NT2/D1 (cell line): ENCODE data around the gene TRPC4.

Experiments
- DNase-seq: peaks from one replicate; pipeline ENCODE4 v3.0.0-alpha.2; 2011; ENCODE audit warnings: low read depth, low spot score
- H3K27me3 ChIP-seq: 2 replicates; pipeline ENCODE4 v1.6.0; 2011; ENCODE audit warnings: mild to moderate bottlenecking; ENCODE audit not compliant: insufficient read length, insufficient read depth
- H3K36me3 ChIP-seq: 2 replicates; pipeline ENCODE4 v1.6.1; 2011; ENCODE audit warnings: mild to moderate bottlenecking, low read length, mixed read lengths; ENCODE audit not compliant: insufficient read depth, insufficient read length
- H3K4me1 ChIP-seq: 2 replicates; pipeline ENCODE4 v1.5.1; 2011; ENCODE audit not compliant: insufficient read depth, insufficient read length
- H3K4me3 ChIP-seq: 2 replicates; pipeline ENCODE4 v1.5.1; 2011; ENCODE audit warnings: low read depth; ENCODE audit not compliant: insufficient read length
- H3K9ac ChIP-seq: 2 replicates; pipeline ENCODE4 v1.6.0; 2011; ENCODE audit warnings: low read depth; ENCODE audit not compliant: insufficient read length
- H3K9me3 ChIP-seq: 2 replicates; pipeline ENCODE4 v1.5.1; 2011; ENCODE audit warnings: mild to moderate bottlenecking, low read length; ENCODE audit not compliant: insufficient read depth
- SUZ12 ChIP-seq: IDR thresholded peaks from 2 replicates; pipeline ENCODE4 v1.6.1; 2011; ENCODE audit not compliant: insufficient read length, insufficient read depth; ENCODE audit errors: extremely low read depth
- YY1 ChIP-seq: IDR thresholded peaks from 2 replicates; pipeline ENCODE4 v1.6.1; 2011; ENCODE audit not compliant: insufficient read length, insufficient read depth
- ZNF274 ChIP-seq: IDR thresholded peaks from 2 replicates; pipeline ENCODE4 v1.6.1; 2011; ENCODE audit warnings: mild to moderate bottlenecking, low read depth, low read length

The TRPC4 gene

DNA sequence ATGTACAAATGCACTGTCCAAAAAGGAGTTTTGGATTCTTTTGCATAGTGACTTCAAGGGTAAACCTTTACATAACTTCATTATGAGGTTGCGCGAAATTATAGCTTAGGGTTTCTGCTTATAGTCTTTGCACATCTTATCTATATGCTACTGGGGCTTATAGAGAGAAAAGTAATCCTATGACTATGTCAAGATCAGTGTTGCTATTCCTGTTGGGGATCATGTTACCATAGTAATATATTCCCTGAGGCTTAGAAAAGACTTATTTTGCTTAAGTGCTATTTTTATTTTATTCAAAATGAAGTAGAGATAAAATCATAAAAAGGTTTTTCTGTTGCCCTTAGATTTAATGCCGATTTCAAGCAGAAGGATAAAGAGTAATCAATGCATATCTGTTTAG, 256.3 kb downstream of the TRPC4 start:
- no peak for DNase-seq
- TF ChIP-seq YY1 (no peak), ZNF274 (no peak), SUZ12 (no peak)
- H3K27me3 ChIP-seq, result no peaks in the 10 kb centered on the region
- H3K4me1 ChIP-seq, result no peaks in the 10 kb centered on the region
- no peaks in the 10 kb centered on the region for H3K36me3 ChIP-seq
- no peaks in the 10 kb centered on the region for H3K9me3 ChIP-seq
- no peak overlapping the region for H3K4me3 ChIP-seq
- no peak overlapping the region for H3K9ac ChIP-seq

DNA sequence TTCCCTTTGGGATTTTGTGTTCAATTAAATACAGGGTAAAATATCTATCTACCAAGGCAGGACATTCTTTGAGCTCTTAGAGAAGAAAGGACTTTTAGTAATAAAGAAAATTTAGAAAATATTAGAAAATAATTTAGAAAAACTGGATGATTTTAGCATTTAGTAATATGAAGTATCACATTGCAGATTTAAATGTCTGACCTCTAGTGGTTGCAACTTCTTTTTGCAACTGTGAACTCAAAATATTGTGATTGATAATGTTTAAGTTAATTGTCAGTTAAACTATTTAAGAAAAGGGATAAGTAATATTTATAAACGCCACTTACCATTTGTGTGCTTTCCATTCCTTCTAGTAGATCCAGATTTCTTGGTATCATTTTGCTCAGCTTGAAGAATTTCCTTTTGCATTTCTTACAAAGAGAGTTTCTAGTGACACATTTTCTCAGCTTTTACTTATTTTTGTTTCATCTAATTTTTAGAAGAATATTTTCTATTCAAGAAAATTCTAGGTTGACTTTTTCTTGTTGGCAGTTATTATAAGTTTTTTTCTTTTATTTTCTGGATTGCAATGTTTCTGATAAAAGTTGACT, 260.7 kb downstream of the TRPC4 start:
- no peaks in the 10 kb centered on the region for H3K9me3 ChIP-seq
- H3K9ac ChIP-seq, result no peak overlapping the region
- no peak for DNase-seq
- no peaks in the 10 kb centered on the region for H3K27me3 ChIP-seq
- no peaks in the 10 kb centered on the region for H3K36me3 ChIP-seq
- no peaks in the 10 kb centered on the region for H3K4me1 ChIP-seq
- no peak overlapping the region for H3K4me3 ChIP-seq
- TF ChIP-seq ZNF274 (no peak), SUZ12 (no peak), YY1 (no peak)

DNA sequence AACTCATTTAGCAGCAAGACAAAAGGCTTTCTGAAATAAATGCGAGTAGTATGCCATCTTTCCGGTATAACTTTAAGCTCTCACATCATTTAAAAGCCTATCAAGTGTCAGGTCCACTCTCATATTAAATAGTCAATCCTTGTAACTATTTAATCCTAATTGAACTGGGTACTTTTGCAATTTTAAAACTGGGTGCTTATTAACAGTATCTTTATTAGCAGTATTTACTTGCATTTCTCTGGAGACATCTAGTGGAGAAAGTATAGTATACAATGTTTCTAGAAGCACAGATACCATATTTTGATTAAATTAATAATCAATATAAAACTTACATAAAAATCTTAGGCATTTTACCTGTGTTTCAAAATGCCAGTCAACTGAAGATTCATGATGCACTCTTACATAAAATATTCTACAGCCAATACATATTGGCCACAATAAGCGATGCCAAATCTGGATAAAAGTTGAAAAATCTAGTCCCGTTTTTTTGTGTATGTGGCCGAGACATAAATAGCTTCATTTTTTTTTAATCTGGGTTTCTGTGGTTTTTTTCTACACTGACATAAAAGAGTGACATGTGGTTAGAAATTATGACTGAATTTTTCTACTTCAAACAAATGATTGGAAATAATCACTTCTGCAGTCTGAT, 266.7 kb downstream of the TRPC4 start:
- no peaks in the 10 kb centered on the region for H3K27me3 ChIP-seq
- H3K9ac ChIP-seq, result no peak overlapping the region
- H3K4me1 ChIP-seq, result no peaks in the 10 kb centered on the region
- H3K9me3 ChIP-seq, result no peaks in the 10 kb centered on the region
- H3K36me3 ChIP-seq, result no peaks in the 10 kb centered on the region
- no peak overlapping the region for H3K4me3 ChIP-seq
- no peak for TF ChIP-seq ZNF274
- no peak for TF ChIP-seq YY1
- no peak for TF ChIP-seq SUZ12
- no peak for DNase-seq

DNA sequence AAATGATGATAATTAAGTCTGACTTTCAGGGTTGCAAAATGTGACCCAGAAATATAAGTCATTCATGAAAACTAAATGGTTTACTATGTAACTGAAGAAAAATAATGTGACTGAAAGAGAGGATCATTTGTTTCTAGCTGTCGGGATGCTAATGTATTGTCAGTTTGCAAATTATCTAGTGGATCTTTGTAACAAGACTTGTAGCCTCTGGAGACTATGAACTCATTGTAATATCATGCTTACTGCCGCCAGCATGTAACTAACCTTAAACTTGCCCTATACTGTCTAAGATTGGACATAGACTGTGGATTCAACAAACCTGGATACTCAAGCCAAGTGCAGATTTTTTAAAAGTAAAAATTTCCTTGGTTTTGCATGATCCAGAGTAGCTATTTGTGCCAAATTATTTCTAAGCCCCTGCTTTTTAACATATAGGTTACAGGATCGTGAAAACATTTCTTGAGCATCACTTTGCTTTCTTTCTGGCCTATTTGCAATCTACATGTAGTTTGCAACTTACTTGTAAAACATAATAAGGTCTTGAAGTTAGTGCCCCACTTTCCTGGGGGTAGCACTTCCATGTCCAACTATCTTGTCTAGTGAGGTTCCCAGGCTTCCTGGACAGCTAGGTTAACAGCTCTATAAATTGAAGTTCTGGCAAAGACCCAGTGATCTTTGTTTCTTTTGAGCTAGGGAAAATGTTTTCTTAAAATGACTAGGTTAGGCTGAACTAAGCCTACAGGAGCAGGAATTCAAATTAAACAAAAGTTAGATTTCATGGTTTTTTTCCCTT, 267.7 kb downstream of the TRPC4 start:
- TF ChIP-seq ZNF274 (no peak), YY1 (no peak), SUZ12 (no peak)
- no peak for DNase-seq
- H3K4me1 ChIP-seq, result no peaks in the 10 kb centered on the region
- H3K36me3 ChIP-seq, result no peaks in the 10 kb centered on the region
- no peak overlapping the region for H3K9ac ChIP-seq
- no peaks in the 10 kb centered on the region for H3K9me3 ChIP-seq
- no peak overlapping the region for H3K4me3 ChIP-seq
- no peaks in the 10 kb centered on the region for H3K27me3 ChIP-seq

DNA sequence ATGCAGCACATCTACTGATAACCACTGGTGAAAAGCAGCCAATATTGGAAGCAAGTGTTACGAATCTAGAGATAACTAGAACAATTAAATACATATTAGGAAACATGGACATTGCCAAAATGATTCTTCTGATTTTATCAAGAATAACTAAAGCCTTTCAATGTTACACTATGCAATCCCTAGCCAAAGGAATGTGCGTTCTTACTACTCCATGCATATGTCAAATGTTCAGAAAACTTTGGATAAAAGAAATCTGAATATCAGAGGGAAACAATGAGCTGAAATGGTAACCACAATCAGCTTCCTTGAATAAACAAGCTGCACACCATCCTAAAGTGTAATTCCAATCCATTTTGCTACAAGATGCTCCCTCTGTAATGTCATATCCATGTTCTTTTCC, 270.1 kb downstream of the TRPC4 start:
- H3K9ac ChIP-seq, result no peak overlapping the region
- DNase-seq, result no peak
- H3K27me3 ChIP-seq, result no peaks in the 10 kb centered on the region
- H3K4me3 ChIP-seq, result no peak overlapping the region
- H3K4me1 ChIP-seq, result no peaks in the 10 kb centered on the region
- TF ChIP-seq SUZ12, result no peak
- TF ChIP-seq ZNF274, result no peak
- no peak for TF ChIP-seq YY1
- no peaks in the 10 kb centered on the region for H3K36me3 ChIP-seq
- no peaks in the 10 kb centered on the region for H3K9me3 ChIP-seq

DNA sequence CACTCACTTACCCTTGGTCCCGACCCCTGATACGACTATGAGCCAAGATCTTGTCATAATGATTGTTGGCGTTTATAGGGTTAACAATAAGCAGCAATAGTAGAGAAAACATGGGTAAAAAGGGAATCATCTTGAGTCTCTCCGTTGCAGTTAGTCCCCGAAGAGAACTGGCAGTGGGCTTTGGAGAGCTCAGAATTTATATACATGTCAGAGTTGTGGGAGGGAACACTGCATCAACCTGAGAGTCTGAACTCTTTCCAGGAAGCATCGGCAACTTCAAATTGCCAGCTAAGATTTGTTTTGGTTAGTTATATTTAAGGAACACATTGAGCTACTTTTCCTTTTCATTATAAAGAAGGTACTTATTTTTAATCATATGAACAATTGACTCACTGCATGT, 271.0 kb downstream of the TRPC4 start, which contains the start of gene POSTN:
Gene POSTN (minus strand): TSS at position 172 of the 400 bp plus-strand sequence. CDS start 42 bp downstream, at position 130.
- Histone ChIP-seq H3K4me3 (no peak within 1 kb of the TSS), H3K36me3 (no peaks in the 10 kb centered on the region), H3K9me3 (no peaks in the 10 kb centered on the region), H3K9ac (no peak within 1 kb of the TSS), H3K27me3 (no peaks in the 10 kb centered on the region), H3K4me1 (no peaks in the 10 kb centered on the region)
- DNase-seq, result no peak
- TF ChIP-seq YY1 (no peak), ZNF274 (no peak), SUZ12 (no peak)

DNA sequence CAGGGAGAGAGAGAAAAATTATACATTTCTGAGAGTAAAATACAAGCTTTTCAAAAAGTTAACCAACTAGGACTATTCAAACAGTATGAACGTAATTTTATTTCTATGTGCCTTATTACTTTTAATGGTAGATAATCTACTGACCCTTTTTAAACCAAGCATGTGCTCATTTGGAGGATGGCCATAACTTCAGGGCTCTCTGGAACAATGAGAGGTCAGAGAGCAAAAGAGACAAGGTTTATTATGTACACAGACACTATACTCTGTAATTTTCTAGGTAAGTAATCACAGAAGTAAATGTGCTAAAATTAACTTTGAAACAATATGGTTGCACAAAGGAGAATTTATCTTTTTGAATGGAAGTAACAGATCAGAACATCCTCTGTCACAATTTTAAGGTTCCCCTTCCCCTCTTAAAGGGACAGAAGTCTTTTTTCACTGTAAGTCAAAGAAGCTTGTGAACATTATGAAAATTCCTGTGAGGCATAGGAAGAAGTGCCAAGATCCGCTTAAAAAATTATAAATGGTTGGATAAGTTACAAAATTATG, 272.0 kb downstream of the TRPC4 start:
- H3K4me1 ChIP-seq, result no peaks in the 10 kb centered on the region
- no peak for DNase-seq
- no peaks in the 10 kb centered on the region for H3K9me3 ChIP-seq
- no peaks in the 10 kb centered on the region for H3K36me3 ChIP-seq
- no peak overlapping the region for H3K9ac ChIP-seq
- TF ChIP-seq ZNF274, result no peak
- TF ChIP-seq YY1, result no peak
- TF ChIP-seq SUZ12, result no peak
- H3K4me3 ChIP-seq, result no peak overlapping the region
- H3K27me3 ChIP-seq, result no peaks in the 10 kb centered on the region
